ENCODE data around the gene BCO1. TPM values are rescaled to one million over a fixed set of nuclear protein-coding genes. Genes with fewer than 3 reads are reported as not detected.

The BCO1 gene, protein sequence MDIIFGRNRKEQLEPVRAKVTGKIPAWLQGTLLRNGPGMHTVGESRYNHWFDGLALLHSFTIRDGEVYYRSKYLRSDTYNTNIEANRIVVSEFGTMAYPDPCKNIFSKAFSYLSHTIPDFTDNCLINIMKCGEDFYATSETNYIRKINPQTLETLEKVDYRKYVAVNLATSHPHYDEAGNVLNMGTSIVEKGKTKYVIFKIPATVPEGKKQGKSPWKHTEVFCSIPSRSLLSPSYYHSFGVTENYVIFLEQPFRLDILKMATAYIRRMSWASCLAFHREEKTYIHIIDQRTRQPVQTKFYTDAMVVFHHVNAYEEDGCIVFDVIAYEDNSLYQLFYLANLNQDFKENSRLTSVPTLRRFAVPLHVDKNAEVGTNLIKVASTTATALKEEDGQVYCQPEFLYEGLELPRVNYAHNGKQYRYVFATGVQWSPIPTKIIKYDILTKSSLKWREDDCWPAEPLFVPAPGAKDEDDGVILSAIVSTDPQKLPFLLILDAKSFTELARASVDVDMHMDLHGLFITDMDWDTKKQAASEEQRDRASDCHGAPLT
- total RNA-seq = not detected

DNA sequence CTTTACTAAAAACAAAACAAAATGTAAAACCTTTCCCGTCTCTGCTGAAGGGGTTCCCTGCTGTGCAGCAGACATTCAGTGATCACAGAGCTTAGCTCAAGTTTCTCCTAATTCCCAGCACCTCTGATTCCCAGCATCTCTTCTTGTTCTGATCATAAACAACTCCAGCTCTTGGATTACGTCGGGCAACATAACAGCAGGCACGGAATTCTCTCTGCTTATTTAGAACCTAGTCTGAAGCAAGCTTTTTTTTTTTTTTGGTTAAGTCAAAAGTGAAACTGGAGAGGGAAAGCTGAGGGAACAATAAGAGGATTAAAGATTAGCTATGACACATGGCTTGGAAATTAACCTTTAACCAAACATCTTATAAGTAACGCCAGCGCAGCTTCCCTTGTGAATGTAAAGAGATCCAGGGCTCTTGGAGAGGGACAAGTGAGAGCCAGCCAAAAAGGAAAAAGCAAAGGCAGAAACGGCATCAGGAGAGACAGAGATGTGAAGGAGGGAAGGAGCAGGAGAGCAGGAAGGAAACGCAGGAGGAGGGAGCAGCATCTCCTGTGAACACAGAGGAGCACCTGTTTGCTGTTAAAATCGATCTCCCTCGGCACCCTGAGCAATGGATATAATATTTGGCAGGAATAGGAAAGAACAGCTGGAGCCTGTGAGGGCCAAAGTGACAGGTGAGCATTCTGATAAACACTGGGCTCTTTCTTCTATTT, at the start of gene BCO1:
Gene BCO1, plus strand, starts transcription at position 394 of the 716 bp plus-strand sequence. Its CDS starts 220 bp downstream, at position 614.
- Mint-ChIP-seq H3K27me3 (no peaks in the 10 kb centered on the region), H3K36me3 (ENCODE audit: low read depth) (no peaks in the 10 kb centered on the region), H3K27ac (no peak within 1 kb of the TSS), H3K4me3 (no peak within 1 kb of the TSS), H3K4me1 (peaks cover 4% of the 10 kb centered on the region), H3K9me3 (no peaks in the 10 kb centered on the region)
- CTCF ChIA-PET = interaction anchor here (0.5 to 1.4 kb wide), 2 partner anchors 22 to 33 kb away, joined by 3 to 5 read pairs; no protein-coding TSS in a partner anchor
- no peak for DNase-seq
- POLR2A ChIA-PET = no interaction called here

DNA sequence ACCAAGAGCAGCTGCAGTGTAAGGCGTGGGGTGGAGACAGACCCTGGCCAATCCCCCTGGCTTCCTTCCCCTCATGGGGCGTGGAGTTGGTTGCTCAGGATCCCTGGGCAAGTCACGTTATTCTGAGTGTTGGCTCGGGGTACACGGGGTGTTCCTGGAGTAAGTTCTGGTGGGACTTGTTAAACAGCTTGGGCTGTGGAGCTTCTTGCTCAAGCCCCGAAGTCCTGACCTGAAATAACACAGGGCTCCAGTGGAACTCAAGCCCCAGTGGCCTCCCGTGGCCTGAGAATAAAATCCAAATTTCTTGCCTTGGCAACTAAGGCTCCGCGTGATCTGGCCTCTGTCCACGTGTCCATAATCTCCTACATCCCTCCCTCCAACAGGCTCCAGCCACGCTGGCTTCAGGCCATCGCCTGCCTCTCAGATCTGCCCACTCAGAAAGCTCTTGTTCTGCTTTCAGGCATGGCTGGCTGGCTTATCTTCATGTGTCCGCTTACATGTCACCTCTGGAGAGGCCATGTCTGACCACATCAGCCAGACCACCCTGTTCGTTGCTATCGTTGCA, 49.3 kb upstream of the BCO1 start:
- POLR2A ChIA-PET = no interaction called here
- H3K27me3 Mint-ChIP-seq = peaks cover 3% of the 10 kb centered on the region
- H3K4me1 Mint-ChIP-seq = no peaks in the 10 kb centered on the region
- no peak overlapping the region for H3K27ac Mint-ChIP-seq
- H3K36me3 Mint-ChIP-seq (ENCODE audit: low read depth) = no peaks in the 10 kb centered on the region
- no peak overlapping the region for H3K4me3 Mint-ChIP-seq
- CTCF ChIA-PET = interaction anchor here (1.5 kb wide), 1 partner anchor 16 kb away, joined by 4 read pairs; no protein-coding TSS in a partner anchor
- DNase-seq = no peak
- no peaks in the 10 kb centered on the region for H3K9me3 Mint-ChIP-seq

DNA sequence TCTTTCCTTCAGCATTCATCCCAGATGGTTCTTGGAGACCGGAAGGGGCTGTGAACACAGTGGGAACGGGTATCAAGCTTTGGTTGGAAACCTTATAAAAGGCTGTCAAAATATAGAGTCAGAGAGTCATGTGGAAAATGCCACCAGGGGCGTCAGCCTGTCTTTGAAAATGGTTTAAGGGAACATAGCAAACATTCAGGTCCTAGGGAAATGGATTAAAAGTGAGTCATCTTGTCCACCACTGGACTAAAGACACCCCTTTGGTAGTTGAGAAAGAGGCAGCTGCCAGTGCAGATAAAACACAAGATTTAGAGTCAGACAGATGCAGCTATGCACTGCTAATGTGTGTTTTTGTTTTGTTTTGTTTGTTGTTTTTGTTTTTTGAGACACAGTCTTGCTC, 47.8 kb upstream of the BCO1 start:
- Mint-ChIP-seq H3K4me1 (no peaks in the 10 kb centered on the region), H3K9me3 (no peaks in the 10 kb centered on the region), H3K27me3 (peaks cover 3% of the 10 kb centered on the region), H3K4me3 (no peak overlapping the region), H3K27ac (no peak overlapping the region), H3K36me3 (ENCODE audit: low read depth) (no peaks in the 10 kb centered on the region)
- CTCF ChIA-PET = interaction anchor here (1.5 kb wide), 1 partner anchor 14 kb away, joined by 4 read pairs; no protein-coding TSS in a partner anchor
- POLR2A ChIA-PET = no interaction called here
- DNase-seq = no peak

DNA sequence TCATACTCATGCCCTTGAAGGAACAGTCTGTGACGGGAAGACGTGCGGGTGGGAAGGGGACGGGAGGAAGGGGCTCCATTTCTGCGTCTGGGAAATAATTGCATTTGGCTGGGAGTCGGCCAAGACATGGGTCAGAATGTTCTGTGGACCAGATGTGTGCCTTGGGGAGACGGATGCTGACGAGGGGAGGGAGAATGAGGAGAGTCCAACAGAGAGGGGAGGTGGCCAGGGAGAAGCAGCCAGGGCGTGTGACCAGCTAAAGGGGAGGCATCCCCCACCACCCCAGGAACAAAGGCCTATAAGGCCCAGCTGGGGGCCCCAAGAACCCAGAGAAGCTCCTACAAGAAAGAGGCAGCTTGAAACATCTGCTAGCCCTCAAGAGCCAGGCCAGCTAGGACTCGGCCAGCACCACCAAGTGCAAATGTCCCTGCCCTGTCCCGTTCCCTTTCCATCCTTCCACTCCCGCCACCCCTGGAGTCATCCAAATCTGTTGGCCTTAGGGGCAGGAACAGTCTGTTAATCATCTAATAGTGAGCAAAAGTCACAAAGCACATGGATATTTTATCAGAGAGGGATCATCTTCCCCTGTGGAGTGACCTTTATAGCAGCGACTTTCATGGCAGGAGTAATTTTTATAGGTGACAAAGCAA, 42.5 kb upstream of the BCO1 start:
- H3K36me3 Mint-ChIP-seq (ENCODE audit: low read depth) = no peaks in the 10 kb centered on the region
- no peak overlapping the region for H3K27ac Mint-ChIP-seq
- CTCF ChIA-PET = no interaction called here
- POLR2A ChIA-PET = no interaction called here
- H3K4me1 Mint-ChIP-seq = no peaks in the 10 kb centered on the region
- H3K27me3 Mint-ChIP-seq = peaks cover 3% of the 10 kb centered on the region
- DNase-seq = no peak
- H3K4me3 Mint-ChIP-seq = no peak overlapping the region
- no peaks in the 10 kb centered on the region for H3K9me3 Mint-ChIP-seq

DNA sequence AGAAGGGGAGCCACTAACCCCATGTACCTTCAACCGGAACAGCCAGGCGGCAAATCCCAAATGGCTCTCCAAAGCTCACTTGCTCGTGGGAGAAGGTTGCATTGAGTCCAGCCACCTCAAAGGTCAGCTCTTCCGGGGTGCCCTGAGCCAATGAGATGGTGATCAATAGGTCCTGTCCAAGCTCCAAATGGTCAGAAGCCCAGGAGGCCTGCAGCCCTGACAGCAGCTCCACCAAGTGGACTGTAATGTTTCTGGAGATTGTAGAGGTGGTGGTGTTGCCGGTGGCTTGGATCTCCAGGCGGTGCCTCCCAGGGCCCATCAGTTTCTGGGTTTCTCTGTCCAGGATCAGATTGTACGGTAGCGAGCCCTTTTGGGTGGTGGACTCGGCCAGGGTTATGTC, 39.9 kb upstream of the BCO1 start:
- Mint-ChIP-seq H3K36me3 (ENCODE audit: low read depth) (no peaks in the 10 kb centered on the region), H3K27me3 (no peaks in the 10 kb centered on the region), H3K4me1 (no peaks in the 10 kb centered on the region), H3K4me3 (no peak overlapping the region), H3K9me3 (no peaks in the 10 kb centered on the region), H3K27ac (no peak overlapping the region)
- no peak for DNase-seq
- ChIA-PET CTCF (no interaction called here), POLR2A (no interaction called here)

DNA sequence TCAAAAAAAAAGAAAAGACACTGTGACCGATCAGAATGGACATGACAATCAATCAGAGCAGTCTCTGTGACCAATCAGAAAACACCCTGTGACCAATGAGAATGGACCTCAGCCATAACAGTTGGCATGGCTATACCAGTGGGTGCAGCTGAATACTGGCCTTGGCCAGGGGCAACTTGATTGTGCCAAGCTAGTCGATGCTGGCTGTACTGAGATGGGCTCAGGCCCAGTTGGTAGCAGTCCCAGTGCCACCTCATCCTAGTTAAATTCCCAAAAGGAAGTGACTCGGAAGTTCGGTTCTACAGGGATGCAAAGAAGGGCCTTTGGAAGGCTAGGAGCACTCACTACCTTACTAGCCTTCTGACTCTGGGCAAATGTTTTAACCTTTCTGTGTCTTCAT, 37.2 kb upstream of the BCO1 start:
- Mint-ChIP-seq H3K27me3 (peaks cover 3% of the 10 kb centered on the region), H3K27ac (no peak overlapping the region), H3K4me3 (no peak overlapping the region), H3K9me3 (no peaks in the 10 kb centered on the region), H3K36me3 (ENCODE audit: low read depth) (no peaks in the 10 kb centered on the region), H3K4me1 (no peaks in the 10 kb centered on the region)
- CTCF ChIA-PET = no interaction called here
- no peak for DNase-seq
- POLR2A ChIA-PET = no interaction called here

DNA sequence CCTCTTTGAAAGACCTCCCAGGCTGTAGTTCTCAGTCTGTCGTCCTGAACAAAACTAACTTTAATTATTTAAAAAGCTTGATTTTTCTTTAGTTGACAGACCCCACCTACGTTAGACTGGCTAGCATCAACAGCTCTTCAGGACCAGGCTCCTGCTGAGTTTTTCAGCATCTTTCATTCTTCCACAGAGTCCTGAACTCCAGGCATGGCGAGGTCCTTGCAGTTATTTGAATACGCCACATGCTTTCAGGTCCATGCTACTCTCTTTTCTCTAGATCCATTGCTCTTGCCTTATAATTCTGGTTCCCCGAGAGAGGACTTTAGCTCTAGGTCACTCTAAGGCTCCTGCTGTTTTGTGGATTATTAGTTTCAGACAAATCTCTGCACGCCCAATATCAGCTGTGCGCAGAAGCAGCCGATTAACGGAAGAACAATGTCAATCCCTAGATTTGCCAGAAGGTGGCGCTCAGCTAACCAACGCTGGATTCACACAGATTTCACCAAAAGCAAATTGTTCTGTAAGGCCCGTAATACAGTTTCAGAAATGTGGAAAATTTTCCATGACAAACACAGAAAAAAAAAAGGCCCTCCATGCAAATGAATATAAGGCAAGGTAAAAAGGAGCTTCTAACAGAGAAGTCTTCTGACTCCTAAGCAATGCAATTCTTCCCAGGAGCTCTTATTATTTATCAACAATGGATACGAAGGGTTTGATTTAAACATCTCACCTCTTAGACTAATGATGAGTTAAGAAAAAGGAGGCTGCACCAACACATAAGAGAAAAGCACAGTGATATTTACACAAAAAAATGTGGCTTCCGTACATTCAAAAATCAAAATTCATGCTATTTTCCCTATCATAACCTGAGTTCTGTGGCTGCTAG, 33.5 kb upstream of the BCO1 start:
- no peak overlapping the region for H3K27ac Mint-ChIP-seq
- H3K4me1 Mint-ChIP-seq = no peaks in the 10 kb centered on the region
- POLR2A ChIA-PET = no interaction called here
- no peaks in the 10 kb centered on the region for H3K9me3 Mint-ChIP-seq
- H3K36me3 Mint-ChIP-seq (ENCODE audit: low read depth) = no peaks in the 10 kb centered on the region
- no peak overlapping the region for H3K4me3 Mint-ChIP-seq
- no peak for DNase-seq
- peaks cover 8% of the 10 kb centered on the region for H3K27me3 Mint-ChIP-seq
- CTCF ChIA-PET = interaction anchor here (0.6 to 1.8 kb wide), 17 partner anchors 11 to 1076 kb away, joined by 3 to 7 read pairs (median 3); partner anchors contain the start of gene BCO1

DNA sequence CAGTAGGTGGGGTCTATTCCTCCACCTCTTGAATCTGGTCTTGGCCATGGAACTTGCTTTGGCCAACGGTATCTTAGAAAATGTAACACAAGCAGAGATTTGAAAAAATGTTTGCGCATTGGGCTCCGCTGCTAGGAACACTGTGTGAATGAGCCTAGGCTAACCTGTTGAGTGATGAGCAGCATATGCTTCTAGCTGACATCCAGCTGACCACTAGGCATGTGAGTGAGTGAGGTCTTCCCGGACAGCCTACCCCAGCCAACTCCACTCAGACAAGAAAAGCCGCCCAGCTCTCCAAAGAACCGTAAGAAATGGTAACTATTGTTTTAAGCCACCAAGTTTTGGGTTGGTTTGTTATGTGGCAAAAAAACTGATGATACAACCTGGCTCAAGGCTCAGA, 31.4 kb upstream of the BCO1 start:
- DNase-seq = no peak
- no peaks in the 10 kb centered on the region for H3K4me1 Mint-ChIP-seq
- H3K27ac Mint-ChIP-seq = no peak overlapping the region
- peaks cover 8% of the 10 kb centered on the region for H3K27me3 Mint-ChIP-seq
- no peaks in the 10 kb centered on the region for H3K9me3 Mint-ChIP-seq
- H3K4me3 Mint-ChIP-seq = no peak overlapping the region
- ChIA-PET POLR2A (no interaction called here), CTCF (interaction anchor here (0.7 kb wide), 1 partner anchor 185 kb away, joined by 3 read pairs; no protein-coding TSS in a partner anchor)
- H3K36me3 Mint-ChIP-seq (ENCODE audit: low read depth) = no peaks in the 10 kb centered on the region

DNA sequence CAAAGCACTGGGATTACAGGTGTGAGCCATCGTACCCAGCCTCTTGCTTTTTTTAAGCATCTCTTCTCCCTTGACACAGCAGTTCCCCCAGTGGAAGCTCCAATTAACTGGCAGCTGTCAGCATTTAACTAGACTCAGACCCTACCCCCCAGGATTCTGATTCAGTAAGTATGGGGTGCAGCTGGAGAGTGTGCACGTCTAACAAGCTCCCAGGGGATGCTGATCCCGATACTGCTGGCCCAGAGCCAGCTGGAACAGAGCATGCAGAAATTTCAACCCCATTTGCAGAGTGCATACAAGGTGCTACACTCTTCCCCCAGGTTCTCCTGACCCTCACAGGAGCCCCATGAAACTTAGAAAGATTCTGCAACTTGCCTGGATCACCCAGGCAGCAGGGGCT, 27.7 kb upstream of the BCO1 start:
- Mint-ChIP-seq H3K4me1 (no peaks in the 10 kb centered on the region), H3K4me3 (no peak overlapping the region), H3K9me3 (no peaks in the 10 kb centered on the region), H3K27ac (no peak overlapping the region), H3K27me3 (peaks cover 6% of the 10 kb centered on the region), H3K36me3 (ENCODE audit: low read depth) (no peaks in the 10 kb centered on the region)
- ChIA-PET POLR2A (no interaction called here), CTCF (interaction anchor here (0.7 kb wide), 1 partner anchor 590 kb away, joined by 4 read pairs; no protein-coding TSS in a partner anchor)
- no peak for DNase-seq

DNA sequence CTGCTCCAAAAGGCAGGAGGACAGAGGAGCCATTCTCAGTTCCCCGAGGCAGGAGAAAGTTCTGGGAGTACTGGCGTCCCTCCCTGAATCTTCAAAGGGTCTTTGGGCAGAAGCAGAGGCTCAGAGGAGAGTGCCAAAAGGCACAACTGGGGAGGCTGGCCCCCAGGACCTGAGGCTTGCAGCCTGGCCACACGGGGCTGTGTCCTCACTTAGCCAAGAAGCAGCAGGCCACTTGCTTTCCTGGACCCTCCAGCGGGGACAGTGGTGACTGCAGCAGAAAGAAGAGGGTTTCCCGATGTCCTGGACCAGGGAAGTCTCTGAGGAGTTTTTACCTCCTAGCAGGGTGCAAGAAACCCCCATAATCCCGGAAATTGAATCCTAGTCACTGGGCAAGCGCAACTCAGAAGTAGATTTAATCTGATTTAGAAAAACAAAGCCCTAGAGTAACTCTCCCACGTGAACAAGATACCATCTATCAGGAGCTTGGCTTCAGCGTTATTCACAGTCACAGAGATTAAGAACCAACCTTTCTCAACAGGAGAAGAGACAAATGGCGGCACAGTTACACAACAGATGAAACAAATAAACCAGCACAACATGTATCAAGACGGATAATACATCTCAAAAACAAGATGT, 25.5 kb upstream of the BCO1 start:
- Mint-ChIP-seq H3K27ac (no peak overlapping the region), H3K4me3 (no peak overlapping the region), H3K4me1 (no peaks in the 10 kb centered on the region), H3K27me3 (peaks cover 4% of the 10 kb centered on the region), H3K9me3 (no peaks in the 10 kb centered on the region), H3K36me3 (ENCODE audit: low read depth) (no peaks in the 10 kb centered on the region)
- ChIA-PET CTCF (no interaction called here), POLR2A (no interaction called here)
- DNase-seq = no peak

DNA sequence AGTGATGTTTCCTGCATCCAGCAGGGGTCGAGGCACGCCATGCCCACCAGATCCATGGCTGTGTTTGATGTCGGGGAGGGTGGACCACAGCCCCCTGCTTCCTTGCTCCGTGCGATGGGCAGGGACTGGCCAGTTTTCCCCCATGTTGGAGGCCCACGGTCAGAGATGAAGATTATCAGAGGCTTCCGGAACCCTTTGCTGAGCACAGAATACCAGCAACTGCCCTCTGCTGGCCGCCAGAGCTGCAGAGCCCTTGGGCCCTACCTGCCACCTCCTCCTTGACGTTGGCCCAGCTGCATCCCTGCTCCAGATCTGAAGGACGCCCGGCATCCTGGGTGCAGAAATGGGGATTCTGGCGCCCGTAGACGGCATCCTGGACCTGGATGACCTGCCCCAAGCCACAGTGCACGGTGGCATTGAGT, 23.7 kb upstream of the BCO1 start:
- Mint-ChIP-seq H3K27ac (no peak overlapping the region), H3K9me3 (no peaks in the 10 kb centered on the region), H3K4me3 (no peak overlapping the region), H3K4me1 (no peaks in the 10 kb centered on the region), H3K36me3 (ENCODE audit: low read depth) (no peaks in the 10 kb centered on the region), H3K27me3 (peaks cover 1% of the 10 kb centered on the region)
- DNase-seq = no peak
- ChIA-PET POLR2A (no interaction called here), CTCF (no interaction called here)

DNA sequence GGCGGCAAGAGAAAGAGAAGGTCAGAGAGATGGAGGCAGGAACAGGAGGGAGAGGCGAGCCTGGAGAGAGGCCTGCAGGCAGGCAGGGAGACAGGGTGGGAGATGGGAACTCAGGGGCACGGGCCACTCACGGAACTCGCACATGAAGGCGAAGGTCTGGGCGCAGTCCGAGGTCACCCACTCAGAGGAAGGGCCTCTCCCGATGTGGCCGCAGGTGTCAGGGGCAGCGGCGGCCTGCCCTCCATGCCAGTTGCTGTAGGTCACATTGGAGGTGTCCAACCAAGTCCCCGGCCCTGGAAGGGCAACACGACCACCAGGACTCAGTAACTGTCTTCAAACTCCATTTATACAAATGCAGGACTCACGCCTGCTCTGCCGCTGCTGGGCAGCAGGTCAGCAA, 22.4 kb upstream of the BCO1 start:
- no peak overlapping the region for H3K4me3 Mint-ChIP-seq
- no peaks in the 10 kb centered on the region for H3K36me3 Mint-ChIP-seq (ENCODE audit: low read depth)
- DNase-seq = no peak
- H3K27me3 Mint-ChIP-seq = peaks cover 4% of the 10 kb centered on the region
- CTCF ChIA-PET = no interaction called here
- no peaks in the 10 kb centered on the region for H3K9me3 Mint-ChIP-seq
- POLR2A ChIA-PET = no interaction called here
- H3K4me1 Mint-ChIP-seq = no peaks in the 10 kb centered on the region
- no peak overlapping the region for H3K27ac Mint-ChIP-seq
